OCI-LY7 (cell line): ENCODE measurements around the gene LCP2. TPM values are rescaled to one million over a fixed set of nuclear protein-coding genes. Genes with fewer than 3 reads are reported as not detected.

Source experiments
- Bru-seq: library from RNA; stranded (reverse); fragments of 400-500 nt; gene quantifications from one replicate; lab custom pipeline; 2021; lab: Mats Ljungman, UMichigan
- BruChase-seq, 2 experiments: library from RNA; stranded (reverse); fragments of 400-500 nt; gene quantifications; one replicate each; lab custom pipeline; 2021; lab: Mats Ljungman, UMichigan
- BruUV-seq: library from RNA; stranded (reverse); fragments of 400-500 nt; replicated peaks from 2 replicates; lab custom pipeline; 2021; lab: Mats Ljungman, UMichigan
- CTCF ChIA-PET: fragments of 300-600 bp; sonication (Branson Sonifier 250); formaldehyde crosslinking; loops from one replicate; lab custom pipeline; 2022; ENCODE audit warnings: antibody characterized with exemption; ENCODE audit not compliant: unreplicated experiment; lab: Charles Lee
- POLR2A ChIA-PET: fragments of 300-600 bp; sonication (Branson Sonifier 250); formaldehyde crosslinking; loops from one replicate; lab custom pipeline; 2022; ENCODE audit warnings: antibody characterized with exemption; lab: Charles Lee
- DNase-seq: peaks from one replicate; pipeline ENCODE4 v3.0.0-alpha.2; 2015; ENCODE audit warnings: low spot score
- H2AFZ ChIP-seq: fragments of 200-600 bp; sonication (generic), shearing (Covaris generic); 2 replicates; pipeline ENCODE4 v1.6.1; 2014; ENCODE audit warnings: mild to moderate bottlenecking, antibody characterized with exemption, low read length, moderate library complexity
- H3K27ac ChIP-seq: fragments of 200-600 bp; sonication (generic); 2 replicates; pipeline ENCODE4 v1.5.1; 2014; ENCODE audit warnings: mixed run types, low read depth, mild to moderate bottlenecking, moderate library complexity, low read length, inconsistent platforms; ENCODE audit not compliant: poor library complexity, severe bottlenecking
- H3K36me3 ChIP-seq: fragments of 200-600 bp; sonication (generic); 2 replicates; pipeline ENCODE4 v1.6.1; 2014; ENCODE audit warnings: mild to moderate bottlenecking, antibody characterized with exemption, low read length, moderate library complexity, mixed read lengths; ENCODE audit not compliant: insufficient read depth
- H3K4me1 ChIP-seq: fragments of 200-600 bp; sonication (generic); 2 replicates; pipeline ENCODE4 v1.5.1; 2014; ENCODE audit warnings: mild to moderate bottlenecking, low read length; ENCODE audit not compliant: insufficient read depth, poor library complexity, severe bottlenecking
- H3K4me2 ChIP-seq: fragments of 200-600 bp; sonication (generic); 2 replicates; pipeline ENCODE4 v1.6.1; 2014; ENCODE audit warnings: mild to moderate bottlenecking, low read length
- H3K4me3 ChIP-seq: fragments of 200-600 bp; sonication (generic); 2 replicates; pipeline ENCODE4 v1.5.1; 2014; ENCODE audit warnings: mild to moderate bottlenecking, low read depth, low read length; ENCODE audit not compliant: poor library complexity, severe bottlenecking
- H3K79me2 ChIP-seq: fragments of 200-600 bp; sonication (generic); 2 replicates; pipeline ENCODE4 v1.6.1; 2016; ENCODE audit warnings: low read depth, mild to moderate bottlenecking, low read length, moderate library complexity, mixed read lengths; ENCODE audit not compliant: insufficient read depth
- H3K9me2 ChIP-seq: fragments of 200-600 bp; sonication (generic); 2 replicates; pipeline ENCODE4 v1.6.1; 2016; ENCODE audit warnings: mild to moderate bottlenecking, low read length, mixed read lengths; ENCODE audit not compliant: insufficient read depth
- H3K9me3 ChIP-seq: fragments of 200-600 bp; sonication (generic); 2 replicates; pipeline ENCODE4 v1.6.1; 2014; ENCODE audit warnings: mild to moderate bottlenecking, mixed run types, low read length, mixed read lengths
- H4K20me1 ChIP-seq: fragments of 200-600 bp; sonication (generic); 2 replicates; pipeline ENCODE4 v1.6.1; 2014; ENCODE audit warnings: mild to moderate bottlenecking, antibody characterized with exemption, low read length, moderate library complexity, mixed read lengths; ENCODE audit not compliant: insufficient read depth
- EZH2phosphoT487 ChIP-seq: fragments of 200-600 bp; sonication (generic); IDR thresholded peaks from 2 replicates; pipeline ENCODE4 v1.6.1; 2018; ENCODE audit warnings: low read depth, borderline replicate concordance, mild to moderate bottlenecking, mixed run types, antibody characterized with exemption, low read length, moderate library complexity, mixed read lengths
- intact Hi-C: fragments of 100-400 bp; cut with micrococcal nuclease; formaldehyde crosslinking; loops from one replicate; pipeline ENCODE4 v1.10.0; 2022; ENCODE audit not compliant: unreplicated experiment
- long read RNA-seq: library from polyadenylated mRNA; stranded (forward); transcript quantifications from one replicate; pipeline ENCODE4 v2.0.0, GENCODE V29; 2022
- total RNA-seq, 2 experiments: library from RNA; depleted of rRNA in 1 of 2; stranded (reverse); fragments of >200 nt in 1 of 2; shearing (Covaris generic) in 1 of 2; gene quantifications; 2 replicates each; pipeline ENCODE4 v1.2.3, GENCODE V29; 2014 to 2022
- TF ChIP-seq, protein P1 (sequence below): fragments of 200-600 bp; sonication (generic); conservative IDR thresholded peaks from 2 replicates; pipeline ENCODE4 v1.5.1; 2014; ENCODE audit warnings: mild to moderate bottlenecking, antibody characterized with exemption, low read length, moderate library complexity, mixed read lengths

The LCP2 gene
- not detected in 2 replicates for total RNA-seq (2014; rRNA removed; shearing (Covaris generic))
- 2.6 and 3.1 TPM in 2 replicates for total RNA-seq (2022)
- Bru-seq, nascent RNA, result percentile 28 among the genes with signal in this experiment
- percentile 24 among the genes with signal in this experiment for BruChase-seq, experiment 1, labeled RNA remaining after a 6-hour chase
- percentile 23 among the genes with signal in this experiment for BruChase-seq, experiment 2, labeled RNA remaining after a 2-hour chase
- long read RNA-seq, result 0 reads

DNA sequence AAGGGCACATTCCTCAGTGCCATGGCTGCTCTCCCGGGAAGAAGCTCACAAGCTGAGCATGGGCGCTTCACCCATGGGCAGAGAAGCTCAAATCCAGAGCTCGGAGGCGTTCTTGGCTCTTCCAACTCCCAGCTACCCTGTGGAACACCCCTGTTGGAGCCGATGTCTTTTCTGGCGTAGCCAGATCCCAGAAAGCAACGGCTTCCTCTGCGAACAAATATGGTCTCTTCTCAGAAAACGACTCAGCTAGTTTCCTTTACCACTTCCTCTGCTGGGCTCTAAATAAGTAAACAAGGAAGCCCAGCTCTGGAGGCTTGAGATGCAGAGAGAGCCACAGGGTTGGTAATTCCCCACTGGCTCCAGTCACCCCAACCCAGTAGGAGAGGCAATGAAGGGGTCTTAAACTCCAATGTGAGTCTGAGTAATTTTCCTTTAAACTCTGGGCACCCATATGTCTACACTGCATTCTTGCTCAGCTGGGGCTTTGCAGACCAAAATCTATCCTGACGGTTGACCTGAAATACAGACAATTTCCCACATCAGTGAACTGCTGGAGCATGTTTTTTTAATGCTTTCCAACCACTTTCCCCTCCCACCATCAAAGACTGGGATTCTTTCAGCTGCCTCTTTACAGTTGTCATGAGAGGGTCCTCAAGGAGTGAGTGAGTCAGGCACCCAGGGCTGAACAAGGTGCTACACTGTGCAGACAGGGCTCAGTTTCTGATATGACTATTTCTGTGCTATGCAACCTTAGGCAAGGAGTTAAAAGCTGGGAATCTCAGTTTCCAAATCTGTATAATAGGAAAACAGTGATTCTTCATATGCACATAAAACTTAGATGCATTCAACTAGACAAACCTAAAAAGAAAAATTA, at the start of gene LCP2:
TSS of gene LCP2 (minus strand) at position 189 of the 874 bp plus-strand sequence. CDS start at position 23, 166 bp downstream.
- POLR2A ChIA-PET, result interaction anchor here (1.0 to 1.1 kb wide), 2 partner anchors 15 to 33 kb away, joined by 4 read pairs; no protein-coding TSS in a partner anchor

DNA sequence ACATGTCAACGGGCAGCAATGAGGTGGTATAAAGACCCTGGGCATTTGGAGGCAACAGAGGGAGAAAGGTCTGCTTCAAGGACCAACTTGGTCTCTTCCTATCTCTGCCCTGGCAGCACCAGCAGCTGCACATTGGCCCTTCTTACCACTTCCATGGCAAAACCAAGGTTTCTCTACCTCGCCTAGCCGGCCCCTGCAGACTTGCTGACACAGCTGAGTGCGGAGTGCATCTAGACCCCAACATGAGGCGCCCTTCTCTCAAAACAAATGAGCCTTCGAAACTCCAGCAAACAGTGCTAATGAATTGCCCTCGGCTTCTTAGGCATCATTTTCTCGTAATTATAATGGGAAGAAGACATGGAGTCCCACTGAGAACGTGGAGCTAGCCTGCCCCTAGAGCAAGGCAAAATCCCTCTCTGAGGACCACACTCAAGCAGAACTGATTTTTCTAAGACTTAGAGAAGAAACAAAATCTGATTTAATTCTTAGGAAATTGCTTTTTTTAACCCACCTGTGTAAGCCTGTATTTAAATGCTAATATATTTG, 49.5 kb upstream of the LCP2 start:
- no peaks in the 10 kb centered on the region for H3K79me2 ChIP-seq
- intact Hi-C loops, result no loop called here
- H3K36me3 ChIP-seq, result no peaks in the 10 kb centered on the region
- no peak overlapping the region for H3K4me2 ChIP-seq
- no peak overlapping the region for H2AFZ ChIP-seq
- H3K4me1 ChIP-seq, result no peaks in the 10 kb centered on the region
- no peaks in the 10 kb centered on the region for H3K9me2 ChIP-seq
- POLR2A ChIA-PET, result no interaction called here
- TF ChIP-seq, protein P1, sequence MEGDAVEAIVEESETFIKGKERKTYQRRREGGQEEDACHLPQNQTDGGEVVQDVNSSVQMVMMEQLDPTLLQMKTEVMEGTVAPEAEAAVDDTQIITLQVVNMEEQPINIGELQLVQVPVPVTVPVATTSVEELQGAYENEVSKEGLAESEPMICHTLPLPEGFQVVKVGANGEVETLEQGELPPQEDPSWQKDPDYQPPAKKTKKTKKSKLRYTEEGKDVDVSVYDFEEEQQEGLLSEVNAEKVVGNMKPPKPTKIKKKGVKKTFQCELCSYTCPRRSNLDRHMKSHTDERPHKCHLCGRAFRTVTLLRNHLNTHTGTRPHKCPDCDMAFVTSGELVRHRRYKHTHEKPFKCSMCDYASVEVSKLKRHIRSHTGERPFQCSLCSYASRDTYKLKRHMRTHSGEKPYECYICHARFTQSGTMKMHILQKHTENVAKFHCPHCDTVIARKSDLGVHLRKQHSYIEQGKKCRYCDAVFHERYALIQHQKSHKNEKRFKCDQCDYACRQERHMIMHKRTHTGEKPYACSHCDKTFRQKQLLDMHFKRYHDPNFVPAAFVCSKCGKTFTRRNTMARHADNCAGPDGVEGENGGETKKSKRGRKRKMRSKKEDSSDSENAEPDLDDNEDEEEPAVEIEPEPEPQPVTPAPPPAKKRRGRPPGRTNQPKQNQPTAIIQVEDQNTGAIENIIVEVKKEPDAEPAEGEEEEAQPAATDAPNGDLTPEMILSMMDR, result no peak
- no peak for TF ChIP-seq EZH2phosphoT487
- no peak overlapping the region for H3K27ac ChIP-seq
- H3K9me3 ChIP-seq, result no peaks in the 10 kb centered on the region
- CTCF ChIA-PET, result interaction anchor here (1.0 kb wide), 1 partner anchor 64 kb away, joined by 4 read pairs; no protein-coding TSS in a partner anchor
- no peak overlapping the region for H3K4me3 ChIP-seq
- no TSS peak for BruUV-seq
- DNase-seq, result no peak
- H4K20me1 ChIP-seq, result no peaks in the 10 kb centered on the region

More for the DNA sequence above, at the start of gene LCP2:
- TF ChIP-seq EZH2phosphoT487, result no peak
- TF ChIP-seq, protein P1, result no peak
- Histone ChIP-seq H3K4me3 (no peak within 1 kb of the TSS), H3K79me2 (no peaks in the 10 kb centered on the region), H3K9me3 (no peaks in the 10 kb centered on the region), H2AFZ (peak within 1 kb of the TSS; percentile 59), H3K4me2 (peak within 1 kb of the TSS; percentile 44), H3K36me3 (no peaks in the 10 kb centered on the region), H3K27ac (no peak within 1 kb of the TSS), H3K9me2 (no peaks in the 10 kb centered on the region), H3K4me1 (peaks cover 23% of the 10 kb centered on the region), H4K20me1 (no peaks in the 10 kb centered on the region)
- CTCF ChIA-PET, result no interaction called here
- intact Hi-C loops, result no loop called here
- DNase-seq, result peak; percentile 18
- no TSS peak for BruUV-seq
